Globus pallidus (tissue), 1 donor: ENCODE data around the gene IZUMO1.
"Not testable (repeated sequence)": the region's sequence is repeated elsewhere in the genome, so short reads cannot be mapped to it uniquely, and the experiment has no call there.

Source experiments
- DNase-seq: peaks from one replicate; pipeline ENCODE4 v3.0.0-alpha.2; 2015; ENCODE audit warnings: low spot score

IZUMO1 gene

DNA sequence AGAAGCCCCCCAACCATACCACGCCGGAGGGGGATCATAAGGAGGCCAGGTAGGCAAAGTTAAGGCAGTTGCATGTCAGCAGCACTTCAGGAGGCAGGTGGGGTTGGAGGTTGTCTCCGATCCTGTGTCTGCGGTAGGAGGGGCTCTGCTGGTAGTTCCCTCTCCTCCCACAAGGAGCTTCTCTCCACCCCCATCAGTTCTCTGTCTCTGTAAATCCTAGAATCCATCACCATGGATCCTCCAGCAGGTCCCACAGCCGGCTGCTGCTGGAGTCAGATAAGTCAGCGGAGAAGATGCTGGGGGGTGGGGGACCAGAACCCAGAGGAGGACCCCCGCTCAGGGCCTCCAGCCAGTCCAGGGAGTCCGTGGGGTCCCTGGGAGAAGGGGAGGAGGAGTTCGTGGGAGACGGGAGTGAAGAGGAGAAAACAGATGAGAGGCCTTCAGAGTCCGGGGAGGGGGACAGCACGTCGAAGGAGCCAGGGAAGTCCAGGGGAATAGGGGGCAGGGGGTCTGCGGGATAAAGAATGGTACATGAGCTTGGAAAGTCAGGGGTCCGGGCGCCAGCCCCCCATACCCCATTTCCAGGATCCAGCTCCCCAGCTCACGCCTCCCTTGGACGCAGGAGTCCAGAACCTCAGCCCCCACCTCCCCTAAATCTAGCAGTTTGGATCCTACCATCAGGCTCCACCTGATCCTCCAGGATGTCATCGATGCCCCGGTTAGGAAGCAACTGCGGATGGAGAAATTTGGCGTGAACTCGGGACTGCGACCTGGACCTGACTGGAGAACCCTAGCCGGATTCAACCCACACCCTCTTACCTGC, 33.5 kb downstream of the IZUMO1 start:
- no peak for DNase-seq

DNA sequence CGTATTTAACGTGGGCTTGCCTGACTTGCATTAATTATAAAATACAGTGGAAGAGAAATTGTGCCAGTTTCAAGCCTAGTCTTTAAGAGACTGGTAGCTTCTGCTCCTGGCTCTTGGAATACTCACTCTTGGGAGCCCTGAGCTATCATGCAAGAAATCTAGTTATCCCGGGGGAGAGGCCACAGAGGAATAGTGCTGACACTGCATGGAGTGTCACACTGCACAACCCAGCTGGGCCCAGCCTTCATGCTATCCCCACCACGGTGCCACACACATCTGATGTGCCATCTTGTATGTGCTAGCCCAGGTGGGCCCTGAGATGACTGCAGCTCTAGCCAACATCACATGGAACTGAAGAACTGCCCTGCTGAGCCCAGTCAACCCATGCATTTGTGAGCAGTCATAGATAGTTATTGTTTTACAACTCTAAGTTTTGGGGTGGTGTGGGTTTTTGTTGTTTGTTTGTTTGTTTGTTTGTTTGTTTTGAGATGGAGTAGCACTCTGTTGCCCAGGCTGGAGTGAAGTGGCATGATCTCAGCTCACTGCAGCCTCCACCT, 35.5 kb downstream of the IZUMO1 start:
- DNase-seq: no peak

DNA sequence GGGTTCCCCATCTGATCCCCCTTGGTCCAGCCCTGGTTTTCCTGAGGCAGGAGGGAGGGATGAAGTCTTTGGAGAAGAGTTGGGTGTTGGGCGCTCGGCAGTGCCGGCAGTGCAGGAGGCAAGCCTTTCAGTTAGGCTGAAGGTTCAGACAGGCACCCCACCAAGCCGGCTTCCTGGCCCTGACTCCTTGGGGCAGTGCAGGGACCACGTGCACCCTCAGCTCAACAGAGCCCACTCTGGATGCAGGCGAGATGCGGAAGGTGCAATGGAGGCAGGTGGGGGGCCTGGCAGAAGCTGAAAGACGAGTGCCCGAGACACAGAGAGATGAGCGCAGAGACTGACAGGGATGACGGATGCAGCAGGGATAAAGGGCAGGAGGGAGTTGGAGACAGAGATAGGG, 38.2 kb downstream of the IZUMO1 start:
- DNase-seq: no peak

- DNase-seq: no peak
These were observed 41.3 kb downstream of the IZUMO1 start for GRCh38 chr19:48705431-48705830.

- DNase-seq: no peak
These were observed 43.4 kb downstream of the IZUMO1 start for GRCh38 chr19:48703316-48703715.

DNA sequence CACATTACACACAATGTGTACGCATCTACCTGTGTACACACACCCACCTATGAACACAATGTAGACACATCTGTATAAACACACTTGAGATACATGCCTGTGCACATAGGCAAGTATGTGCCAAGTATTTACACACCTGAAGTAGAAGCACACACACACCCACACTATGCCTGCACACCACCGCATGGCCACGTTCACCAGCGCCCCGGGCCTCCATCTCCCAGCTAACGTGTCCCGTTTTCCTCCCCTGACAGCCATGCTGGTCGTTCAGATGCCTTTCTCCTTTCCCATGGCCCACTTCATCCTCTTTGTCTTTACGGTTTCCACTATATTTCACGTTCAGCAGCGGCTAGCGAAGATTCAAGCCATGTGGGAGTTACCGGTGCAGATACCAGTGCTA, 44.0 kb downstream of the IZUMO1 start:
- DNase-seq: no peak

GRCh38 chr19:48698046-48698445, 48.7 kb downstream of the IZUMO1 start:
- DNase-seq: no peak

GRCh38 chr19:48696353-48697010, 50.2 kb downstream of the IZUMO1 start:
- no peak for DNase-seq

- no peak for DNase-seq
These were observed 50.9 kb downstream of the IZUMO1 start, which contains the start of gene FUT2 for GRCh38 chr19:48695743-48696352. Gene FUT2 (plus strand): TSS chr19:48695971. CDS start chr19:48702957, 6,986 bp downstream.

DNA sequence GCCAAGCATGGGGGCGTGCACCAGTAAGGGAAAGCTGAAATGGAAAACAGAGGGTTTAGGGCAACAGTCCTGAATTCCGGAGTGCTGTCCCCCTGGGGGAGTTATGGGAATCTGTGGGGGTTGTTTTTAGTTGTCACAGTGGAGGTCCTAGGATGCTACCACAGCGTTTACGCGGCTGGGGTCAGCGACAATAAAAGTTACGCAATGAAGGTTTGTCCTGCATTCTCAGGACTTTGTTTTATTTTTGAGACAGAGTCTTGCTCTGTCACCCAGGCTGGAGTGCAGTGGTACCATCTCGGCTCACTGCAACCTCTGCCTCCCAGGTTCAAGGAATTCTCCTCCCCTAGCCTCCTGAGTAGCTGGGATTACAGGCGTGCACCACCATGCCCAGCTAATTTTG, 53.1 kb downstream of the IZUMO1 start:
- DNase-seq: not testable (repeated sequence)
